H9 (cell line): ENCODE data around the gene ODC1. TPM values are rescaled to one million over a fixed set of nuclear protein-coding genes. Genes with fewer than 3 reads are reported as not detected.
A peak's percentile ranks its signal among the peaks of the same experiment; 100 is the strongest.

ENCODE experiments used
- DNase-seq: peaks from one replicate; pipeline ENCODE4 v3.0.0-alpha.2; 2017
- H2AFZ ChIP-seq: one replicate; pipeline ENCODE4 v1.6.1; 2013; ENCODE audit warnings: mild to moderate bottlenecking, low read length, control low read depth, moderate library complexity
- H2AK5ac ChIP-seq: 2 replicates; pipeline ENCODE4 v1.6.1; 2013; ENCODE audit warnings: low read length, control low read depth, mixed read lengths; ENCODE audit not compliant: insufficient read length
- H2BK120ac ChIP-seq: one replicate; pipeline ENCODE4 v1.6.1; 2013; ENCODE audit warnings: low read depth, mild to moderate bottlenecking, low read length, control low read depth, inconsistent platforms; ENCODE audit not compliant: poor library complexity, severe bottlenecking
- H2BK12ac ChIP-seq: 2 replicates; pipeline ENCODE4 v1.6.1; 2013; ENCODE audit warnings: low read length, control low read depth, mixed read lengths, low read depth; ENCODE audit not compliant: insufficient read length
- H2BK15ac ChIP-seq: 2 replicates; pipeline ENCODE4 v1.6.1; 2013; ENCODE audit warnings: low read depth, low read length, control low read depth
- H2BK20ac ChIP-seq: one replicate; pipeline ENCODE4 v1.6.1; 2013; ENCODE audit warnings: low read depth, mild to moderate bottlenecking, low read length, control low read depth, inconsistent platforms; ENCODE audit not compliant: poor library complexity, severe bottlenecking
- H2BK5ac ChIP-seq: 2 replicates; pipeline ENCODE4 v1.6.1; 2013; ENCODE audit warnings: low read length, control low read depth, mixed read lengths; ENCODE audit not compliant: insufficient read length
- H3K14ac ChIP-seq: 2 replicates; pipeline ENCODE4 v1.6.1; 2013; ENCODE audit warnings: low read length, control low read depth; ENCODE audit not compliant: insufficient read depth
- H3K18ac ChIP-seq: 2 replicates; pipeline ENCODE4 v1.6.1; 2013; ENCODE audit warnings: low read depth, mild to moderate bottlenecking, mixed read lengths, low read length, control low read depth; ENCODE audit not compliant: insufficient read length
- H3K23ac ChIP-seq: 2 replicates; pipeline ENCODE4 v1.6.1; 2013; ENCODE audit warnings: low read length, control low read depth, mixed read lengths, low read depth; ENCODE audit not compliant: insufficient read length
- H3K23me2 ChIP-seq: 2 replicates; pipeline ENCODE4 v1.6.1; 2013; ENCODE audit warnings: low read depth, mild to moderate bottlenecking, mixed read lengths, low read length, control low read depth; ENCODE audit not compliant: insufficient read length, poor library complexity, severe bottlenecking
- H3K27ac ChIP-seq: 2 replicates; pipeline ENCODE4 v1.5.1; 2013; ENCODE audit warnings: low read length, control low read depth, mixed read lengths, low read depth; ENCODE audit not compliant: insufficient read length
- H3K27me3 ChIP-seq: 2 replicates; pipeline ENCODE4 v1.6.1; 2013; ENCODE audit warnings: low read length, control low read depth, inconsistent platforms; ENCODE audit not compliant: insufficient read depth
- H3K4ac ChIP-seq: 2 replicates; pipeline ENCODE4 v1.6.1; 2013; ENCODE audit warnings: low read depth, mild to moderate bottlenecking, control low read depth, inconsistent platforms, low read length, moderate library complexity
- H3K4me1 ChIP-seq: 2 replicates; pipeline ENCODE4 v1.6.1; 2013; ENCODE audit warnings: low read length, control low read depth, inconsistent platforms; ENCODE audit not compliant: insufficient read depth
- H3K4me2 ChIP-seq: 2 replicates; pipeline ENCODE4 v1.6.1; 2013; ENCODE audit warnings: low read length, control low read depth, mixed read lengths; ENCODE audit not compliant: insufficient read length, insufficient read depth
- H3K56ac ChIP-seq: 2 replicates; pipeline ENCODE4 v1.6.1; 2013; ENCODE audit warnings: low read depth, mild to moderate bottlenecking, mixed read lengths, low read length, control low read depth; ENCODE audit not compliant: insufficient read length
- H3K79me1 ChIP-seq: 2 replicates; pipeline ENCODE4 v1.6.1; 2013; ENCODE audit warnings: low read depth, mild to moderate bottlenecking, moderate library complexity, low read length, control low read depth, inconsistent platforms; ENCODE audit not compliant: insufficient read depth, poor library complexity, severe bottlenecking
- H3K79me2 ChIP-seq: 2 replicates; pipeline ENCODE4 v1.6.1; 2013; ENCODE audit warnings: low read length, control low read depth, inconsistent platforms; ENCODE audit not compliant: insufficient read depth
- H3K9ac ChIP-seq: 2 replicates; pipeline ENCODE4 v1.6.1; 2013; ENCODE audit warnings: low read length, control low read depth, mixed read lengths; ENCODE audit not compliant: insufficient read length; ENCODE audit errors: extremely low read depth
- H3K9me3 ChIP-seq: one replicate; pipeline ENCODE4 v1.6.1; 2013; ENCODE audit warnings: low read depth, low read length, inconsistent platforms; ENCODE audit not compliant: control insufficient read depth
- H3T11ph ChIP-seq: one replicate; pipeline ENCODE4 v1.6.1; 2013; ENCODE audit warnings: mild to moderate bottlenecking, low read length, control low read depth, inconsistent platforms
- H4K20me1 ChIP-seq: one replicate; pipeline ENCODE4 v1.6.1; 2013; ENCODE audit not compliant: control insufficient read depth, insufficient read length, insufficient read depth
- H4K5ac ChIP-seq: 2 replicates; pipeline ENCODE4 v1.6.1; 2013; ENCODE audit warnings: low read depth, mild to moderate bottlenecking, mixed read lengths, low read length, control low read depth; ENCODE audit not compliant: insufficient read length
- H4K8ac ChIP-seq: replicated peaks from 2 replicates; pipeline ENCODE4 v1.6.1; 2013; ENCODE audit warnings: low read length, control low read depth, mixed read lengths, low read depth; ENCODE audit not compliant: insufficient read length
- H4K91ac ChIP-seq: 2 replicates; pipeline ENCODE4 v1.6.1; 2013; ENCODE audit warnings: low read depth, mild to moderate bottlenecking, moderate library complexity, mixed read lengths, low read length, control low read depth; ENCODE audit not compliant: insufficient read length
- H3K27ac Mint-ChIP-seq, 3 experiments: 2 replicates in 2 of 3; 3 replicates in 1 of 3; pipeline ENCODE4 v1.8.0; 2020 to 2021; ENCODE audit warnings: mixed read lengths in 3 of 3, mild to moderate bottlenecking in 1 of 3, moderate library complexity in 1 of 3
- H3K27me3 Mint-ChIP-seq: 2 replicates; pipeline ENCODE4 v1.8.0; 2021; ENCODE audit warnings: low read depth, mild to moderate bottlenecking, moderate library complexity, mixed read lengths
- H3K36me3 Mint-ChIP-seq, 3 experiments: 2 replicates in 2 of 3; 3 replicates in 1 of 3; pipeline ENCODE4 v1.8.0; 2020 to 2021; ENCODE audit warnings: low read depth in 3 of 3, mixed read lengths in 3 of 3; ENCODE audit not compliant: insufficient read depth in 1 of 3
- H3K4me1 Mint-ChIP-seq, 2 experiments: 2 replicates each; pipeline ENCODE4 v1.8.0; 2020; ENCODE audit warnings: mixed read lengths in 2 of 2
- H3K4me3 Mint-ChIP-seq, 2 experiments: 2 replicates in 1 of 2; 3 replicates in 1 of 2; pipeline ENCODE4 v1.8.0; 2020 to 2021; ENCODE audit warnings: mild to moderate bottlenecking in 2 of 2, mixed read lengths in 2 of 2, moderate library complexity in 1 of 2
- H3K9me3 Mint-ChIP-seq, 2 experiments: 2 replicates in 1 of 2; 3 replicates in 1 of 2; pipeline ENCODE4 v1.8.0; 2020; ENCODE audit warnings: mild to moderate bottlenecking in 2 of 2, mixed read lengths in 2 of 2, moderate library complexity in 1 of 2
- CTCF ChIP-seq: fragments of 200-600 bp; sonication (generic); conservative IDR thresholded peaks from 3 replicates; pipeline ENCODE4 v1.8.0; 2021; ENCODE audit warnings: antibody characterized with exemption, mild to moderate bottlenecking
- WGBS: extraction: QIAGEN DNeasy Blood & Tissue Kit; methylation state at CpG from one replicate; pipeline ENCODE4 v1.1.7; 2013; ENCODE audit warnings: missing lambda C conversion rate, low lambda C conversion rate, mixed read lengths; ENCODE audit not compliant: insufficient read length; ENCODE audit errors: extremely low coverage; 5-methylcytosine and 5-hydroxymethylcytosine counted together
- total RNA-seq: library from RNA; stranded (reverse); gene quantifications from 2 replicates; pipeline ENCODE4 v1.2.1, GENCODE V29; 2021

The ODC1 gene
- total RNA-seq, 1 experiment from 2014 or later, result 48.3 TPM

GRCh38 chr2:10422732-10423399 lies 25.3 kb downstream of the ODC1 start:
- Mint-ChIP-seq H3K36me3 (no peaks in the 10 kb centered on the region), H3K27ac (peak overlapping the region in 1 of 3 experiments; percentile 62; a peak in 1 of 7 replicates), H3K4me1 (peaks cover 3 to 13% of the 10 kb centered on the region in 2 experiments; a peak in 3 of 4 replicates), H3K9me3 (no peaks in the 10 kb centered on the region), H3K4me3 (no peak overlapping the region), H3K27me3 (no peaks in the 10 kb centered on the region; the same call in 1 of the 2 replicates)
- Histone ChIP-seq H2BK120ac (no peak overlapping the region), H2BK15ac (no peak overlapping the region), H3K4me1 (no peaks in the 10 kb centered on the region; the same call in 1 of the 2 replicates), H2AFZ (no peak overlapping the region), H4K20me1 (no peaks in the 10 kb centered on the region), H4K8ac (no peak overlapping the region), H4K5ac (no peak overlapping the region), H2BK20ac (no peak overlapping the region), H3K4ac (no peak overlapping the region), H2AK5ac (no peak overlapping the region), H3K9me3 (no peaks in the 10 kb centered on the region), H3K56ac (no peak overlapping the region), H3K18ac (no peak overlapping the region), H3K9ac (no peak overlapping the region), H3K27ac (no peak overlapping the region), H2BK12ac (no peak overlapping the region), H3K79me2 (no peaks in the 10 kb centered on the region), H3T11ph (no peak overlapping the region), H3K23ac (no peak overlapping the region), H3K4me2 (no peak overlapping the region), H3K27me3 (no peaks in the 10 kb centered on the region), H4K91ac (no peak overlapping the region), H2BK5ac (no peak overlapping the region), H3K23me2 (no peaks in the 10 kb centered on the region), H3K14ac (no peak overlapping the region), H3K79me1 (no peaks in the 10 kb centered on the region)
- WGBS, result no CpG with 5 or more reads among the region's 24 CpGs
- no peak for DNase-seq
- no peak for TF ChIP-seq CTCF
